NCI-H1105 (cell line): ENCODE data around the gene AGBL1.

ENCODE experiments used
- DNase-seq: peaks from one replicate; lab custom pipeline; 2025; lab: John Stamatoyannopoulos, UW

AGBL1 gene

GRCh38 chr15:86322629-86323028 lies 243.0 kb downstream of the AGBL1 start:
- no peak for DNase-seq

- no peak for DNase-seq
Measured at GRCh38 chr15:86327230-86327865, 247.7 kb downstream of the AGBL1 start.

- no peak for DNase-seq
Measured at GRCh38 chr15:86328658-86329057, 249.0 kb downstream of the AGBL1 start.

GRCh38 chr15:86329311-86330013 lies 249.8 kb downstream of the AGBL1 start:
- DNase-seq: no peak

GRCh38 chr15:86333819-86334218 lies 254.1 kb downstream of the AGBL1 start:
- no peak for DNase-seq

GRCh38 chr15:86336051-86336788 lies 256.5 kb downstream of the AGBL1 start:
- DNase-seq: no peak

GRCh38 chr15:86337071-86337470 lies 257.4 kb downstream of the AGBL1 start:
- no peak for DNase-seq

- DNase-seq: no peak
Measured at GRCh38 chr15:86347245-86347644, 267.6 kb downstream of the AGBL1 start.

GRCh38 chr15:86349565-86349964 lies 269.9 kb downstream of the AGBL1 start:
- DNase-seq: no peak

- no peak for DNase-seq
Measured at GRCh38 chr15:86353213-86353612, 273.5 kb downstream of the AGBL1 start.

GRCh38 chr15:86355361-86355760 lies 275.7 kb downstream of the AGBL1 start:
- no peak for DNase-seq

GRCh38 chr15:86355801-86356200 lies 276.1 kb downstream of the AGBL1 start:
- no peak for DNase-seq

- no peak for DNase-seq
Measured at GRCh38 chr15:86362555-86362954, 282.9 kb downstream of the AGBL1 start.

GRCh38 chr15:86373147-86373546 lies 293.5 kb downstream of the AGBL1 start:
- peak; percentile 14 for DNase-seq

- DNase-seq: no peak
Measured at GRCh38 chr15:86375733-86376280, 296.1 kb downstream of the AGBL1 start.

- no peak for DNase-seq
Measured at GRCh38 chr15:86377914-86378313, 298.2 kb downstream of the AGBL1 start.

- DNase-seq: no peak
Measured at GRCh38 chr15:86382341-86382740, 302.7 kb downstream of the AGBL1 start.

GRCh38 chr15:86383611-86384010 lies 303.9 kb downstream of the AGBL1 start:
- DNase-seq: no peak

GRCh38 chr15:86384186-86384585 lies 304.5 kb downstream of the AGBL1 start:
- DNase-seq: no peak

- DNase-seq: no peak
Measured at GRCh38 chr15:86392296-86392695, 312.6 kb downstream of the AGBL1 start.

- no peak for DNase-seq
Measured at GRCh38 chr15:86392874-86393273, 313.2 kb downstream of the AGBL1 start.

GRCh38 chr15:86394866-86395265 lies 315.2 kb downstream of the AGBL1 start:
- no peak for DNase-seq
